ENCODE data around the gene DISP1.
"Not testable (repeated sequence)": the region's sequence is repeated elsewhere in the genome, so short reads cannot be mapped to it uniquely, and the experiment has no call there.

The DISP1 gene

GRCh38 chr1:222798116-222798515, 16.7 kb upstream of the DISP1 start:
- no peak for DNase-seq (ENCODE audit: low read depth)

- DNase-seq (ENCODE audit: low read depth) = no peak
Observed at GRCh38 chr1:222798975-222799374, 15.9 kb upstream of the DISP1 start.

GRCh38 chr1:222801067-222801466, 13.8 kb upstream of the DISP1 start:
- no peak for DNase-seq (ENCODE audit: low read depth)

- no peak for DNase-seq (ENCODE audit: low read depth)
Observed at GRCh38 chr1:222811671-222812070, 3.2 kb upstream of the DISP1 start.

GRCh38 chr1:222813866-222814535, 838 bp upstream of the DISP1 start:
- no peak for DNase-seq (ENCODE audit: low read depth)

GRCh38 chr1:222815440-222815765, 564 bp downstream of the DISP1 start:
- no peak for DNase-seq (ENCODE audit: low read depth)

GRCh38 chr1:222817529-222817928, 2.7 kb downstream of the DISP1 start:
- no peak for DNase-seq (ENCODE audit: low read depth)

GRCh38 chr1:222818171-222818570, 3.3 kb downstream of the DISP1 start:
- no peak for DNase-seq (ENCODE audit: low read depth)

GRCh38 chr1:222820171-222820712, 5.4 kb downstream of the DISP1 start:
- DNase-seq (ENCODE audit: low read depth) = no peak

- no peak for DNase-seq (ENCODE audit: low read depth)
Observed at GRCh38 chr1:222821239-222821638, 6.4 kb downstream of the DISP1 start.

- no peak for DNase-seq (ENCODE audit: low read depth)
Observed at GRCh38 chr1:222823695-222824094, 8.9 kb downstream of the DISP1 start.

- no peak for DNase-seq (ENCODE audit: low read depth)
Observed at GRCh38 chr1:222824641-222825040, 9.8 kb downstream of the DISP1 start.

GRCh38 chr1:222828939-222829338, 14.1 kb downstream of the DISP1 start:
- DNase-seq (ENCODE audit: low read depth) = no peak

- DNase-seq (ENCODE audit: low read depth) = no peak
Observed at GRCh38 chr1:222829868-222830267, 15.0 kb downstream of the DISP1 start.

- DNase-seq (ENCODE audit: low read depth) = no peak
Observed at GRCh38 chr1:222833356-222833876, 18.6 kb downstream of the DISP1 start.

- DNase-seq (ENCODE audit: low read depth) = no peak
Observed at GRCh38 chr1:222843469-222844410, 28.9 kb downstream of the DISP1 start.

- DNase-seq (ENCODE audit: low read depth) = no peak
Observed at GRCh38 chr1:222844411-222844779, 29.6 kb downstream of the DISP1 start.

- no peak for DNase-seq (ENCODE audit: low read depth)
Observed at GRCh38 chr1:222845763-222846162, 30.9 kb downstream of the DISP1 start.

GRCh38 chr1:222850550-222850949, 35.7 kb downstream of the DISP1 start:
- not testable (repeated sequence) for DNase-seq (ENCODE audit: low read depth)

GRCh38 chr1:222852326-222852725, 37.5 kb downstream of the DISP1 start:
- DNase-seq (ENCODE audit: low read depth) = no peak

GRCh38 chr1:222861062-222861461, 46.2 kb downstream of the DISP1 start:
- DNase-seq (ENCODE audit: low read depth) = no peak
